ENCODE measurements around the gene LRP1B.

LRP1B gene

GRCh38 chr2:141501752-141502151 lies 629.1 kb downstream of the LRP1B start:
- Mint-ChIP-seq H3K27ac (no peak overlapping the region), H3K27me3 (ENCODE audit: low read depth) (no peaks in the 10 kb centered on the region), H3K4me3 (no peak overlapping the region), H3K36me3 (ENCODE audit: low read depth) (no peaks in the 10 kb centered on the region), H3K9me3 (no peaks in the 10 kb centered on the region), H3K4me1 (ENCODE audit: low read depth) (no peaks in the 10 kb centered on the region)
- DNase-seq (ENCODE audit: low spot score): no peak

- H3K27ac Mint-ChIP-seq: no peak overlapping the region
Observed at GRCh38 chr2:141499123-141499522, 631.7 kb downstream of the LRP1B start.

DNA sequence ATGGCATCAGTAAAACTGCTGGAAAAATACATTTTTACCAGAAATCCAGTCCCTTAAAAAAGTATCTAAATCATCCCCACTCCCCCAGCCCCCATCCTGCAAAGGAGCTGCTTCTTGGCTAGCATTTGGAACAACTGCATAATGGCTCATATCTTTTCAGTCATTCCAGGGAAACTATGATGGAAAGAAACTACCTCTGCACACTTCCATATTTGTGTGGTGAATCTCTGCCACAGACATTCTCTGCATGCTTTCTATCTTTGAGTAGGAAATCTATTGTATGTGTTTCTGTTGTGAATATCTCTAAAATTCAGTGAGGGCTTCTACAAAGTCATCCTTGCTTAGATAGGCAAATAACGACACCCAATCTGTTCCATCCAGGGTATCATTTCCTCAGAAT lies 632.3 kb downstream of the LRP1B start:
- Mint-ChIP-seq H3K4me1 (ENCODE audit: low read depth) (no peaks in the 10 kb centered on the region), H3K4me3 (no peak overlapping the region), H3K9me3 (peaks cover 5% of the 10 kb centered on the region), H3K36me3 (ENCODE audit: low read depth) (no peaks in the 10 kb centered on the region), H3K27ac (no peak overlapping the region), H3K27me3 (ENCODE audit: low read depth) (no peaks in the 10 kb centered on the region)
- DNase-seq (ENCODE audit: low spot score): no peak

More at GRCh38 chr2:141499123-141499522, 631.7 kb downstream of the LRP1B start:
- Mint-ChIP-seq H3K4me1 (ENCODE audit: low read depth) (no peaks in the 10 kb centered on the region), H3K36me3 (ENCODE audit: low read depth) (no peaks in the 10 kb centered on the region), H3K9me3 (peaks cover 2% of the 10 kb centered on the region), H3K4me3 (no peak overlapping the region), H3K27me3 (ENCODE audit: low read depth) (no peaks in the 10 kb centered on the region)
- no peak for DNase-seq (ENCODE audit: low spot score)

DNA sequence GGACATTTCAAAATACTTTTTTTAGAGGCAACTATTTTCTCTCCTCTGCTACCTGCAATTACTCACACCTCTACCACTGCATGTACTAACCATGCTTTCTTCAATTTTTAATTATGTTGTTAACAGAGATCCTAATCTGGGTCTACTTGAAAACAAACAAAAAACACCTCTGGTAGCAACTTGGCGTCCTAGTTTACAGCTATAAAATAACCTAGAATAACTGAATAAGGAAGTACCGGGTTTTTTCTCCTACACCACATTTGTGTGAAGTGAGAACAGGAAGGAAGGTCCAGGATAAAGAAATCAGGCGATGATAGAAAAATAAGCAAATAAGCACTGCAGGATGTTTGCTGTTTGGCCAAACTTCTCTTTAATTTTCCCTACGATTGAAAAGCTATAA lies 633.5 kb downstream of the LRP1B start:
- no peaks in the 10 kb centered on the region for H3K4me1 Mint-ChIP-seq (ENCODE audit: low read depth)
- H3K9me3 Mint-ChIP-seq: peaks cover 8% of the 10 kb centered on the region
- H3K4me3 Mint-ChIP-seq: no peak overlapping the region
- no peaks in the 10 kb centered on the region for H3K27me3 Mint-ChIP-seq (ENCODE audit: low read depth)
- no peak overlapping the region for H3K27ac Mint-ChIP-seq
- no peak for DNase-seq (ENCODE audit: low spot score)
- no peaks in the 10 kb centered on the region for H3K36me3 Mint-ChIP-seq (ENCODE audit: low read depth)

- H3K9me3 Mint-ChIP-seq: peaks cover 9% of the 10 kb centered on the region
- H3K27ac Mint-ChIP-seq: no peak overlapping the region
- no peak overlapping the region for H3K4me3 Mint-ChIP-seq
- no peak for DNase-seq (ENCODE audit: low spot score)
- no peaks in the 10 kb centered on the region for H3K27me3 Mint-ChIP-seq (ENCODE audit: low read depth)
- no peaks in the 10 kb centered on the region for H3K36me3 Mint-ChIP-seq (ENCODE audit: low read depth)
- H3K4me1 Mint-ChIP-seq (ENCODE audit: low read depth): no peaks in the 10 kb centered on the region
Observed at GRCh38 chr2:141496810-141497209, 634.0 kb downstream of the LRP1B start.

DNA sequence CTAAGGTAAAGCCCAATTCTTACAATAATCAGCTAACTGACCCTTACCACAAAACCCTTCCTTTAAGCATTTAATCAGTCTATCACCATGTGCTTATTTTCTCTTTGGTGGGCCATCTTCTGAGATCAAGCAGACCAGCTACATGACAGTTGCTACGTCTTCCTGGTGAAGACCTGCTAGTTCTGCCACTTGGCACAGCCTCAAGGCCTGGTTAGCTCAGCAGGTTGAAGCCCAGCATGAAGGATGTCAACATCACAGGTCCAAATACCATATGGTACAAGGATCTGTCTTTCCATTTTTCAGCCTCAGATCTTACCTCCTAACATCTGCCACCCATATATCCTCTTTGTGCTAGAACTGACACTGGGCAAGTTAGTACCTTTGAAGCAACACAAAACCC lies 636.9 kb downstream of the LRP1B start:
- no peak for DNase-seq (ENCODE audit: low spot score)
- Mint-ChIP-seq H3K9me3 (peaks cover 9% of the 10 kb centered on the region), H3K27me3 (ENCODE audit: low read depth) (no peaks in the 10 kb centered on the region), H3K4me1 (ENCODE audit: low read depth) (no peaks in the 10 kb centered on the region), H3K36me3 (ENCODE audit: low read depth) (no peaks in the 10 kb centered on the region), H3K27ac (no peak overlapping the region), H3K4me3 (no peak overlapping the region)

GRCh38 chr2:141492816-141493215 lies 638.0 kb downstream of the LRP1B start:
- H3K4me3 Mint-ChIP-seq: no peak overlapping the region
- H3K27me3 Mint-ChIP-seq (ENCODE audit: low read depth): no peaks in the 10 kb centered on the region
- H3K27ac Mint-ChIP-seq: no peak overlapping the region
- no peaks in the 10 kb centered on the region for H3K36me3 Mint-ChIP-seq (ENCODE audit: low read depth)
- peaks cover 9% of the 10 kb centered on the region for H3K9me3 Mint-ChIP-seq
- no peak for DNase-seq (ENCODE audit: low spot score)
- H3K4me1 Mint-ChIP-seq (ENCODE audit: low read depth): no peaks in the 10 kb centered on the region

- Mint-ChIP-seq H3K4me3 (no peak overlapping the region), H3K36me3 (ENCODE audit: low read depth) (no peaks in the 10 kb centered on the region), H3K27ac (no peak overlapping the region), H3K9me3 (peaks cover 9% of the 10 kb centered on the region), H3K4me1 (ENCODE audit: low read depth) (no peaks in the 10 kb centered on the region), H3K27me3 (ENCODE audit: low read depth) (no peaks in the 10 kb centered on the region)
- DNase-seq (ENCODE audit: low spot score): no peak
Observed at GRCh38 chr2:141490886-141491285, 639.9 kb downstream of the LRP1B start.

- no peaks in the 10 kb centered on the region for H3K4me1 Mint-ChIP-seq (ENCODE audit: low read depth)
- no peak overlapping the region for H3K4me3 Mint-ChIP-seq
- no peak overlapping the region for H3K27ac Mint-ChIP-seq
- H3K9me3 Mint-ChIP-seq: peaks cover 4% of the 10 kb centered on the region
- DNase-seq (ENCODE audit: low spot score): no peak
- H3K27me3 Mint-ChIP-seq (ENCODE audit: low read depth): no peaks in the 10 kb centered on the region
- H3K36me3 Mint-ChIP-seq (ENCODE audit: low read depth): no peaks in the 10 kb centered on the region
Observed at GRCh38 chr2:141482697-141483096, 648.1 kb downstream of the LRP1B start.

DNA sequence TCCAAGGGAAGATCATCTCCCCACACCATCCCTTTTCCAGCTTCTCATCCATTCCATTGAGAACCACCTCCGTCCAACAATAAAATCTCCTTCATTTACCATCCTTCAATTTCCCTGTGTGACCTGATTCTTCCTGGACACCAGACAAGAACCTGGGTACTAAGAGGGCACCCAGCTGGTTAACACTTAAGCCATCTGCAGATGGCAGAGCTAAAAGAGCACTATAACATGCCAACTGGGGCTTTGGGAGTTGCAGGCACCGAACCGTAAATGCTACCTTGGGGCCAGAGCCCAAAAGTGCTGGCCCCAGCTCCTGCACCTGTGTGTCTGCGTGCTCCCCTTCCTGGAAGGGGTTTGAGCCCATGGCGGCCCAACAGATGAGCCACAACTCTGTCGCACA lies 655.0 kb downstream of the LRP1B start:
- H3K4me1 Mint-ChIP-seq (ENCODE audit: low read depth): no peaks in the 10 kb centered on the region
- H3K36me3 Mint-ChIP-seq (ENCODE audit: low read depth): no peaks in the 10 kb centered on the region
- peaks cover 4% of the 10 kb centered on the region for H3K9me3 Mint-ChIP-seq
- DNase-seq (ENCODE audit: low spot score): no peak
- no peaks in the 10 kb centered on the region for H3K27me3 Mint-ChIP-seq (ENCODE audit: low read depth)
- no peak overlapping the region for H3K27ac Mint-ChIP-seq
- H3K4me3 Mint-ChIP-seq: no peak overlapping the region

DNA sequence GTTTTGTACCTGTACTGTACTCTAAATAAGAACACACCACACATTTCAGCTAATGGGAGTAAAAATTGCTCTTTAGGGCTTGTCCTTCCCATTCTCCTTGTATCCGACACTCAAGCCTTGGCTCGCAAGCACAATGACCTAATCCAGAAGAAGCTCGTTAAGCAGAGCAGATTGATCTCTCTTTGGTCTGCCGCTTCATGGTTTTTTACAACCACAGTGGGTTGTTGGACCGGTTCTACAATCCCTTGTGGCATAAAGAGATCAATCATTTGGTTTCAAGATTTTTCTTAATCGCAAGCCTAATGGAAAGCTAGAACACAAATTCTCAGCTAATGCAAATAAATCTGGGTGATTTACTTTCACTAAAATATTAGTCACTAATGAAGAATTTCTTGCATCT lies 662.1 kb downstream of the LRP1B start:
- Mint-ChIP-seq H3K27ac (no peak overlapping the region), H3K4me3 (no peak overlapping the region), H3K9me3 (no peaks in the 10 kb centered on the region), H3K36me3 (ENCODE audit: low read depth) (no peaks in the 10 kb centered on the region), H3K27me3 (ENCODE audit: low read depth) (no peaks in the 10 kb centered on the region), H3K4me1 (ENCODE audit: low read depth) (no peaks in the 10 kb centered on the region)
- DNase-seq (ENCODE audit: low spot score): no peak

DNA sequence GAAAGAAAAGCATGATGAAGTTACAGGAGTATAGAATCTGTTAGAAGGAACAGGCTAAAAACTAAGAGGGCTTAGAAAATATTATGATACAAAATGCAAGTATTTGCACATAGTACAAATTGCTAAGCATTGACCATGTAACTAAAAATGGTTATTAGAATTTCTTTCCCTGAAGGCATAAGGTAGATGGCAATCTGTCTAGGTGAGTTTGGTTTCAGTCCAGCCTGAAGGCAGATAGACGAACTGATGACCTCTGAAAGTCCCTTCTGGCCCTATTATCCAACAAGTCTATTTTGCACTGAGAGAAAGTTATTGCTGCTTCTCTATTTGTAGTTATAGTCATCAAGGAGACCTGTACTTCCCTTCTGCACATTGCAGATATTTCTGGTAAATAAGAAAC lies 663.5 kb downstream of the LRP1B start:
- Mint-ChIP-seq H3K27ac (no peak overlapping the region), H3K4me3 (no peak overlapping the region), H3K36me3 (ENCODE audit: low read depth) (no peaks in the 10 kb centered on the region), H3K4me1 (ENCODE audit: low read depth) (no peaks in the 10 kb centered on the region), H3K27me3 (ENCODE audit: low read depth) (no peaks in the 10 kb centered on the region), H3K9me3 (no peaks in the 10 kb centered on the region)
- no peak for DNase-seq (ENCODE audit: low spot score)

DNA sequence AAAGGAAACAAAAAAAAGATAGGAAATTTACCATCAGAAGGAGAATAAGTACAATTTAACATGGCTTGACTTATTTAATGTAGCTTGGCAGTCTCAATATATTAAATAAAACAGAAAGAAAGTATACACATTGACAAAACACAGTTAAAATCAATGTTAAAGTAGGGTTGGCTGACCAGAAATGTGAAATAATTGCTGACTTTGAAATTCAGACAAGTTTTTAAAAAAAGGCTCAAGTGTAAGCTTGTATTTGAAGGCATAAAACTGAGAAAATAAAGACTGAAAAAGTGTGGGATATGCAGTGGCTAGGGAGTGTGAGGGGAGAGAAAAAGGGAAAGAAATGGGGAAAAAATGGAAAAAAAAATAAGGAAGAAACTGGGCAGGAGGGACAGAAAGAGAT lies 665.8 kb downstream of the LRP1B start:
- H3K27me3 Mint-ChIP-seq (ENCODE audit: low read depth): no peaks in the 10 kb centered on the region
- H3K4me1 Mint-ChIP-seq (ENCODE audit: low read depth): no peaks in the 10 kb centered on the region
- H3K9me3 Mint-ChIP-seq: peaks cover 6% of the 10 kb centered on the region
- no peak overlapping the region for H3K4me3 Mint-ChIP-seq
- no peak for DNase-seq (ENCODE audit: low spot score)
- H3K27ac Mint-ChIP-seq: no peak overlapping the region
- H3K36me3 Mint-ChIP-seq (ENCODE audit: low read depth): no peaks in the 10 kb centered on the region

GRCh38 chr2:141458351-141458750 lies 672.5 kb downstream of the LRP1B start:
- DNase-seq (ENCODE audit: low spot score): no peak
- H3K36me3 Mint-ChIP-seq (ENCODE audit: low read depth): no peaks in the 10 kb centered on the region

GRCh38 chr2:141455877-141456276 lies 674.9 kb downstream of the LRP1B start:
- Mint-ChIP-seq H3K4me3 (no peak overlapping the region), H3K27me3 (ENCODE audit: low read depth) (no peaks in the 10 kb centered on the region), H3K27ac (no peak overlapping the region), H3K9me3 (peaks cover 23% of the 10 kb centered on the region), H3K4me1 (ENCODE audit: low read depth) (no peaks in the 10 kb centered on the region), H3K36me3 (ENCODE audit: low read depth) (no peaks in the 10 kb centered on the region)
- no peak for DNase-seq (ENCODE audit: low spot score)

More at GRCh38 chr2:141458351-141458750, 672.5 kb downstream of the LRP1B start:
- H3K4me1 Mint-ChIP-seq (ENCODE audit: low read depth): no peaks in the 10 kb centered on the region
- H3K27me3 Mint-ChIP-seq (ENCODE audit: low read depth): no peaks in the 10 kb centered on the region
- H3K9me3 Mint-ChIP-seq: peaks cover 26% of the 10 kb centered on the region
- H3K27ac Mint-ChIP-seq: no peak overlapping the region
- H3K4me3 Mint-ChIP-seq: no peak overlapping the region
